HG02970 (cell line): ENCODE data around the gene SYT15.
"Not testable (repeated sequence)": the region's sequence is repeated elsewhere in the genome, so short reads cannot be mapped to it uniquely, and the experiment has no call there.

ENCODE experiments used
- ATAC-seq: cut with Tn5 transposase; IDR thresholded peaks from one replicate; pipeline ENCODE4 v1.9.1; 2021; ENCODE audit warnings: mild to moderate bottlenecking, moderate library complexity, moderate number of reproducible peaks; ENCODE audit not compliant: unreplicated experiment, low FRiP score

The SYT15 gene

GRCh38 chr10:46640005-46640404, 61.1 kb downstream of the SYT15 start:
- not testable (repeated sequence) for ATAC-seq
